HCT116 (cell line): ENCODE data around the gene OBSCN. TPM values are rescaled to one million over a fixed set of nuclear protein-coding genes. Genes with fewer than 3 reads are reported as not detected.

ENCODE experiments used
- ATAC-seq: fragments of 200-7000 bp; cut with Tn5 transposase; 2 replicates; pipeline ENCODE4 v1.9.1; 2020; ENCODE audit warnings: mild to moderate bottlenecking, moderate library complexity
- BruUV-seq: library from RNA; stranded (reverse); fragments of 400-500 nt; replicated peaks from 2 replicates; lab custom pipeline; 2021; lab: Mats Ljungman, UMichigan
- CTCF ChIA-PET: fragments of 300-600 bp; sonication (Branson Sonifier 250); formaldehyde crosslinking; loops from one replicate; lab custom pipeline; 2021; ENCODE audit warnings: antibody characterized with exemption; lab: Charles Lee
- POLR2A ChIA-PET: fragments of 300-600, 350-600 bp; sonication (Branson Sonifier 250); formaldehyde crosslinking; loops from one replicate; lab custom pipeline; 2021; ENCODE audit warnings: antibody characterized with exemption; lab: Charles Lee
- RAD21 ChIA-PET, 2 experiments: fragments of 300-600 bp; sonication (Branson Sonifier 250); formaldehyde crosslinking; loops; one replicate each; lab custom pipeline; 2023; ENCODE audit warnings: low total read pairs in 2 of 2; ENCODE audit not compliant: uncharacterized antibody in 2 of 2, unreplicated experiment in 2 of 2, low non-redundant PET in 1 of 2; lab: Charles Lee
- DNase-seq: peaks from one replicate; pipeline ENCODE4 v3.0.0-alpha.2; 2010; ENCODE audit warnings: low read depth, low spot score
- H2AFZ ChIP-seq: fragments of 200-600 bp; shearing (Covaris generic), sonication (generic); 2 replicates; pipeline ENCODE4 v1.6.1; 2017; ENCODE audit warnings: low read depth, mixed run types, mixed read lengths, antibody characterized with exemption, low read length; ENCODE audit not compliant: poor library complexity, severe bottlenecking
- H3K27ac ChIP-seq: 2 replicates; pipeline ENCODE4 v1.5.1; 2012; ENCODE audit warnings: low read depth, low read length
- H3K27me3 ChIP-seq: fragments of 200-600 bp; sonication (generic); 2 replicates; pipeline ENCODE4 v1.6.1; 2016; ENCODE audit warnings: mixed run types, low read length, mixed read lengths; ENCODE audit not compliant: insufficient read depth
- H3K36me3 ChIP-seq, 2 experiments: fragments of 200-500 bp in 1 of 2; fragments of 200-600 bp in 1 of 2; sonication (Bioruptor generic) in 1 of 2; sonication (generic) in 1 of 2; 2 replicates each; pipeline versions ENCODE4 v1.5.1 to v1.6.1; 2014 to 2016; ENCODE audit warnings: low read length in 2 of 2, inconsistent platforms in 1 of 2, mixed read lengths in 1 of 2, mixed run types in 1 of 2; ENCODE audit not compliant: insufficient read depth in 2 of 2, control insufficient read depth in 1 of 2
- H3K4me1 ChIP-seq, 2 experiments: fragments of 200-600 bp in 1 of 2; sonication (generic) in 1 of 2; 2 replicates each; pipeline versions ENCODE4 v1.5.1 to v1.6.1; 2012 to 2017; ENCODE audit warnings: low read length in 2 of 2, inconsistent platforms in 1 of 2, mild to moderate bottlenecking in 1 of 2, mixed read lengths in 1 of 2, mixed run types in 1 of 2, moderate library complexity in 1 of 2; ENCODE audit not compliant: insufficient read depth in 2 of 2, control insufficient read depth in 1 of 2
- H3K4me2 ChIP-seq: fragments of 200-600 bp; sonication (generic); 2 replicates; pipeline ENCODE4 v1.6.1; 2017; ENCODE audit warnings: mixed run types, low read length, mixed read lengths
- H3K4me3 ChIP-seq, 2 experiments: fragments of 200-600 bp in 1 of 2; sonication (generic) in 1 of 2; replicated peaks in 1 of 2; 2 replicates each; pipeline ENCODE4 v1.5.1; 2011 to 2016; ENCODE audit warnings: low read length in 2 of 2, control low read depth in 1 of 2, low read depth in 1 of 2, mild to moderate bottlenecking in 1 of 2, mixed read lengths in 1 of 2, mixed run types in 1 of 2
- H3K79me2 ChIP-seq: fragments of 200-600 bp; sonication (generic); 2 replicates; pipeline ENCODE4 v1.6.1; 2017; ENCODE audit warnings: mild to moderate bottlenecking, mixed run types, low read length, moderate library complexity, mixed read lengths; ENCODE audit not compliant: insufficient read depth
- H3K9ac ChIP-seq: fragments of 200-600 bp; sonication (generic); 2 replicates; pipeline ENCODE4 v1.6.1; 2016; ENCODE audit warnings: low read length, mixed read lengths
- H3K9me2 ChIP-seq: fragments of 200-600 bp; sonication (generic), shearing (Covaris generic); 2 replicates; pipeline ENCODE4 v1.6.1; 2017; ENCODE audit warnings: mixed run types, mild to moderate bottlenecking, moderate library complexity; ENCODE audit not compliant: insufficient read depth
- H3K9me3 ChIP-seq, 2 experiments: fragments of 200-500 bp in 1 of 2; fragments of 200-600 bp in 1 of 2; sonication (Bioruptor generic) in 1 of 2; sonication (generic) in 1 of 2; 2 replicates each; pipeline ENCODE4 v1.6.1; 2014 to 2017; ENCODE audit warnings: low read length in 2 of 2, mixed read lengths in 2 of 2, inconsistent platforms in 1 of 2, low read depth in 1 of 2, mild to moderate bottlenecking in 1 of 2, mixed run types in 1 of 2, moderate library complexity in 1 of 2; ENCODE audit not compliant: control insufficient read depth in 1 of 2, insufficient read depth in 1 of 2
- H4K20me1 ChIP-seq: fragments of 200-600 bp; sonication (generic), shearing (Covaris generic); 2 replicates; pipeline ENCODE4 v1.6.1; 2017; ENCODE audit warnings: mixed run types, mild to moderate bottlenecking, moderate library complexity; ENCODE audit not compliant: insufficient read depth
- ATF3 ChIP-seq: IDR thresholded peaks from 2 replicates; pipeline ENCODE4 v1.6.1; 2012
- CBX3 ChIP-seq: IDR thresholded peaks from 2 replicates; pipeline ENCODE4 v1.6.1; 2012; ENCODE audit warnings: low read depth
- CEBPB ChIP-seq: IDR thresholded peaks from 2 replicates; pipeline ENCODE4 v1.6.1; 2012; ENCODE audit warnings: low read depth
- CTCF ChIP-seq, 3 experiments: fragments of 200-600 bp in 1 of 3; sonication (generic) in 1 of 3; IDR thresholded peaks in 2 of 3; conservative IDR thresholded peaks in 1 of 3; 2 replicates each; pipeline ENCODE4 v1.5.1; 2012 to 2017; ENCODE audit warnings: low read depth in 2 of 3, low read length in 2 of 3, antibody characterized with exemption in 1 of 3, borderline replicate concordance in 1 of 3, control low read depth in 1 of 3, mild to moderate bottlenecking in 1 of 3, mixed read lengths in 1 of 3, mixed run types in 1 of 3, moderate library complexity in 1 of 3; ENCODE audit not compliant: insufficient read depth in 1 of 3
- ELF1 ChIP-seq: IDR thresholded peaks from 2 replicates; pipeline ENCODE4 v1.6.1; 2012; ENCODE audit warnings: low read depth, borderline replicate concordance
- EZH2 ChIP-seq: fragments of 200-600 bp; sonication (generic); IDR thresholded peaks from 2 replicates; pipeline ENCODE4 v1.6.1; 2017; ENCODE audit warnings: antibody characterized with exemption, mixed run types
- EZH2phosphoT487 ChIP-seq: fragments of 200-600 bp; IDR thresholded peaks from 2 replicates; pipeline ENCODE4 v1.6.1; 2018; ENCODE audit warnings: antibody characterized with exemption, borderline replicate concordance
- FOSL1 ChIP-seq: IDR thresholded peaks from 2 replicates; pipeline ENCODE4 v1.6.1; 2012; ENCODE audit warnings: low read depth
- JUND ChIP-seq: IDR thresholded peaks from 2 replicates; pipeline ENCODE4 v1.6.1; 2012
- POLR2AphosphoS5 ChIP-seq: IDR thresholded peaks from 2 replicates; pipeline ENCODE4 v1.6.1; 2011; ENCODE audit warnings: mild to moderate bottlenecking, low read depth, low read length, moderate library complexity
- RAD21 ChIP-seq: IDR thresholded peaks from 2 replicates; pipeline ENCODE4 v1.6.1; 2012; ENCODE audit warnings: low read depth, mild to moderate bottlenecking
- SIN3A ChIP-seq: IDR thresholded peaks from 2 replicates; pipeline ENCODE4 v1.6.1; 2012; ENCODE audit warnings: low read depth
- SRF ChIP-seq: IDR thresholded peaks from 2 replicates; pipeline ENCODE4 v1.6.1; 2012; ENCODE audit warnings: low read depth
- TCF7L2 ChIP-seq: IDR thresholded peaks from 2 replicates; pipeline ENCODE4 v1.7.0; 2011; ENCODE audit warnings: borderline replicate concordance, inconsistent platforms; ENCODE audit not compliant: insufficient read depth, insufficient read length; ENCODE audit errors: extremely low read depth
- YY1 ChIP-seq: IDR thresholded peaks from 2 replicates; pipeline ENCODE4 v1.6.1; 2011; ENCODE audit warnings: low read length, low read depth, moderate library complexity, mild to moderate bottlenecking; ENCODE audit not compliant: insufficient replicate concordance; ENCODE audit errors: extremely low read depth
- ZBTB33 ChIP-seq: IDR thresholded peaks from 2 replicates; pipeline ENCODE4 v1.6.1; 2011; ENCODE audit warnings: mild to moderate bottlenecking, low read length, moderate library complexity; ENCODE audit not compliant: insufficient replicate concordance; ENCODE audit errors: extremely low read depth
- ZFX ChIP-seq: fragments of 450-650 bp; IDR thresholded peaks from 2 replicates; pipeline ENCODE4 v1.6.1; 2017
- ZNF274 ChIP-seq: fragments of 200-500 bp; sonication (Bioruptor generic); IDR thresholded peaks from 2 replicates; pipeline ENCODE4 v1.6.1; 2014; ENCODE audit warnings: mild to moderate bottlenecking, low read depth, low read length, inconsistent platforms
- intact Hi-C: fragments of 100-400 bp; cut with micrococcal nuclease; formaldehyde crosslinking; loops from 2 replicates; pipeline ENCODE4 v1.10.0; 2022
- total RNA-seq: library from RNA; stranded (reverse); gene quantifications from one replicate; pipeline ENCODE4 v1.2.1, GENCODE V29; 2021; ENCODE audit not compliant: unreplicated experiment

Gene OBSCN
- total RNA-seq, 1 experiment from 2014 or later: 16.6 TPM

- Histone ChIP-seq H3K4me1 (peaks cover 0 to 33% of the 10 kb centered on the region in 2 experiments; a peak in 3 of 4 replicates), H3K9me2 (no peaks in the 10 kb centered on the region)
- intact Hi-C loops: no loop called here
- TF ChIP-seq ZFX (no peak), SRF (no peak), TCF7L2 (no peak), ZNF274 (no peak), CEBPB (no peak), SIN3A (no peak), FOSL1 (no peak), CBX3 (no peak), YY1 (no peak), RAD21 (no peak), POLR2AphosphoS5 (no peak), ZBTB33 (no peak), ELF1 (no peak), EZH2 (no peak), CTCF (IDR thresholded peaks at IDR 0.05 in 2 of 3, conservative IDR thresholded peaks at IDR 0.05 in 1 of 3; ENCODE audit: borderline replicate concordance in 1 of 3, insufficient read depth in 1 of 3, low read depth in 2 of 3, low read length in 2 of 3) (no peak), EZH2phosphoT487 (no peak), ATF3 (no peak), JUND (no peak)
- TF ChIP-seq, all 23 proteins: peak for 0
- H3K36me3 ChIP-seq: no peaks in the 10 kb centered on the region
- H3K9ac ChIP-seq: no peak overlapping the region
- no TSS peak for BruUV-seq
- H3K79me2 ChIP-seq: no peaks in the 10 kb centered on the region
- ChIA-PET RAD21 (no interaction called here), CTCF (no interaction called here), POLR2A (no interaction called here)
- H2AFZ ChIP-seq: no peak overlapping the region
- peak overlapping the region; percentile 47; the same call in 1 of the 2 replicates for H3K4me2 ChIP-seq
- no peaks in the 10 kb centered on the region for H4K20me1 ChIP-seq
- no peaks in the 10 kb centered on the region for H3K27me3 ChIP-seq
- ATAC-seq (no peak), DNase-seq (no peak)
- no peak overlapping the region for H3K4me3 ChIP-seq
- no peak overlapping the region; the same call in 1 of the 2 replicates for H3K27ac ChIP-seq
- H3K9me3 ChIP-seq: no peaks in the 10 kb centered on the region
Observed at GRCh38 chr1:228371741-228372182, 163.9 kb downstream of the OBSCN start.
